Kidney epithelial cell (primary cell): Measurements from ENCODE around the gene DENND1C. TPM values are rescaled to one million over a fixed set of nuclear protein-coding genes. Genes with fewer than 3 reads are reported as not detected.

Source experiments
- DNase-seq: peaks from one replicate; pipeline ENCODE4 v3.0.0-alpha.2; 2010; ENCODE audit warnings: low read depth
- H3K27me3 ChIP-seq: 2 replicates; pipeline ENCODE4 v1.6.0; 2011; ENCODE audit warnings: low read length; ENCODE audit not compliant: control insufficient read depth, insufficient read depth
- H3K36me3 ChIP-seq: 2 replicates; pipeline ENCODE4 v1.5.1; 2011; ENCODE audit warnings: low read length; ENCODE audit not compliant: control insufficient read depth, insufficient read depth
- H3K4me3 ChIP-seq: 2 replicates; pipeline ENCODE4 v1.5.1; 2011; ENCODE audit warnings: low read depth, mild to moderate bottlenecking, control low read depth, low read length
- CTCF ChIP-seq: IDR thresholded peaks from 2 replicates; pipeline ENCODE4 v1.5.1; 2011; ENCODE audit warnings: mild to moderate bottlenecking, moderate library complexity, low read length, control low read depth, inconsistent platforms; ENCODE audit not compliant: insufficient read depth, poor library complexity, severe bottlenecking
- total RNA-seq: library from RNA; depleted of rRNA; stranded (reverse); fragments of >200 nt; gene quantifications from 2 replicates; pipeline ENCODE4 v1.2.3, GENCODE V29; 2015

The DENND1C gene
- total RNA-seq, 1 donor from 2014 or later = 4.6 TPM

GRCh38 chr19:6464070-6464873 is 17.3 kb downstream of the DENND1C start, which contains the start of gene CRB3:
Gene CRB3 (plus strand): TSS chr19:6464271. CDS start chr19:6464702, 431 bp downstream.
- DNase-seq = no peak
- Histone ChIP-seq H3K27me3 (no peaks in the 10 kb centered on the region), H3K36me3 (no peaks in the 10 kb centered on the region), H3K4me3 (peak within 1 kb of the TSS; percentile 58)
- no peak for TF ChIP-seq CTCF

GRCh38 chr19:6460099-6460884 is 21.3 kb downstream of the DENND1C start:
- peak; percentile 77 for DNase-seq
- Histone ChIP-seq H3K27me3 (no peaks in the 10 kb centered on the region), H3K36me3 (no peaks in the 10 kb centered on the region), H3K4me3 (peak overlapping the region; percentile 69)
- TF ChIP-seq CTCF = peak; percentile 49

- DNase-seq = no peak
- H3K36me3 ChIP-seq = no peaks in the 10 kb centered on the region
- no peak for TF ChIP-seq CTCF
- no peaks in the 10 kb centered on the region for H3K27me3 ChIP-seq
- H3K4me3 ChIP-seq = peak within 1 kb of the TSS; percentile 69
Measured at GRCh38 chr19:6459262-6460098, 22.1 kb downstream of the DENND1C start, which contains the start of gene SLC25A23. Gene SLC25A23 (minus strand): TSS chr19:6459792. CDS start chr19:6459628, 164 bp downstream.

GRCh38 chr19:6458695-6459261 is 22.8 kb downstream of the DENND1C start:
- Histone ChIP-seq H3K27me3 (no peaks in the 10 kb centered on the region), H3K36me3 (peaks cover 2% of the 10 kb centered on the region), H3K4me3 (peak overlapping the region; percentile 69)
- no peak for TF ChIP-seq CTCF
- no peak for DNase-seq

- no peak overlapping the region for H3K4me3 ChIP-seq
- DNase-seq = no peak
- no peaks in the 10 kb centered on the region for H3K27me3 ChIP-seq
- peaks cover 2% of the 10 kb centered on the region for H3K36me3 ChIP-seq
- no peak for TF ChIP-seq CTCF
Measured at GRCh38 chr19:6457958-6458694, 23.5 kb downstream of the DENND1C start.
